ENCODE results near the gene RYR2. TPM values are rescaled to one million over a fixed set of nuclear protein-coding genes. Genes with fewer than 3 reads are reported as not detected.

RYR2 gene
- total and polyA plus RNA-seq, 8 donors = 1.6 to 6.9 (median 4.4) TPM

- Histone ChIP-seq H3K27me3 (no peaks in the 10 kb centered on the region), H3K4me3 (no peak overlapping the region), H3K36me3 (no peaks in the 10 kb centered on the region), H3K27ac (no peak overlapping the region), H3K4me1 (no peaks in the 10 kb centered on the region), H3K9me3 (no peaks in the 10 kb centered on the region)
- DNase-seq (no peak), FAIRE-seq (no peak), ATAC-seq (no peak)
- intact Hi-C loops (cut with DNase I) = no loop called here
- no peak for TF ChIP-seq CTCF (IDR thresholded peaks at IDR 0.05)
- WGBS, 2 donors = 76 to 77% methylated on average over 3 of the region's 3 CpGs
These were observed 43.4 kb upstream of the RYR2 start for GRCh38 chr1:236998546-236998945.

GRCh38 chr1:237000191-237000590, 41.8 kb upstream of the RYR2 start:
- Histone ChIP-seq H3K4me3 (no peak overlapping the region), H3K4me1 (no peaks in the 10 kb centered on the region), H3K27me3 (no peaks in the 10 kb centered on the region), H3K27ac (no peak overlapping the region), H3K36me3 (no peaks in the 10 kb centered on the region), H3K9me3 (no peaks in the 10 kb centered on the region)
- DNase-seq (no peak), ATAC-seq (no peak), FAIRE-seq (no peak)
- 78 to 80% methylated on average over 4 of the region's 4 CpGs for WGBS, 2 donors
- no peak for TF ChIP-seq CTCF (IDR thresholded peaks at IDR 0.05)
- intact Hi-C loops (cut with DNase I) = no loop called here

- Histone ChIP-seq H3K4me1 (no peaks in the 10 kb centered on the region), H3K36me3 (no peaks in the 10 kb centered on the region), H3K27ac (no peak overlapping the region), H3K9me3 (no peaks in the 10 kb centered on the region), H3K27me3 (no peaks in the 10 kb centered on the region), H3K4me3 (no peak overlapping the region)
- no peak for FAIRE-seq
- no peak for TF ChIP-seq CTCF (IDR thresholded peaks at IDR 0.05)
- intact Hi-C loops (cut with DNase I) = no loop called here
- WGBS, 2 donors = 53 to 64% methylated on average over 8 of the region's 8 CpGs
- no peak for ATAC-seq
- no peak for DNase-seq
These were observed 38.5 kb upstream of the RYR2 start for GRCh38 chr1:237003516-237003915.

- Histone ChIP-seq H3K9me3 (no peaks in the 10 kb centered on the region), H3K36me3 (no peaks in the 10 kb centered on the region), H3K27me3 (no peaks in the 10 kb centered on the region), H3K27ac (no peak within 1 kb of the TSS), H3K4me3 (no peak within 1 kb of the TSS), H3K4me1 (no peaks in the 10 kb centered on the region)
- no peak for FAIRE-seq
- intact Hi-C loops (cut with DNase I) = no loop called here
- no peak for DNase-seq
- no peak for TF ChIP-seq CTCF (IDR thresholded peaks at IDR 0.05)
- ATAC-seq = no peak
- 82 to 84% methylated on average over 18 of the region's 18 CpGs for WGBS, 2 donors
These were observed 37.9 kb upstream of the RYR2 start, which contains the start of gene MT1HL1 for GRCh38 chr1:237004116-237004515. Gene MT1HL1 (minus strand): TSS chr1:237004441. CDS start chr1:237004372, 69 bp downstream.

GRCh38 chr1:237005674-237006073, 36.3 kb upstream of the RYR2 start:
- WGBS, 2 donors = 59 to 63% methylated on average over 4 of the region's 4 CpGs
- no peak for FAIRE-seq
- intact Hi-C loops (cut with DNase I) = no loop called here

More at GRCh38 chr1:237005674-237006073, 36.3 kb upstream of the RYR2 start:
- Histone ChIP-seq H3K9me3 (no peaks in the 10 kb centered on the region), H3K4me1 (no peaks in the 10 kb centered on the region), H3K27ac (no peak overlapping the region), H3K4me3 (no peak overlapping the region), H3K36me3 (no peaks in the 10 kb centered on the region), H3K27me3 (no peaks in the 10 kb centered on the region)
- ATAC-seq (no peak), DNase-seq (no peak)
- no peak for TF ChIP-seq CTCF (IDR thresholded peaks at IDR 0.05)

All from pancreas (tissue), 10 donors.